CD4-positive, alpha-beta T cell treated with Interleukin-6 for 4 hours (primary cell): ENCODE measurements around the gene IRX2.

ENCODE experiments used
- DNase-seq: peaks from one replicate; pipeline ENCODE4 v3.0.0-alpha.2; 2020; ENCODE audit warnings: mixed read lengths

The IRX2 gene

GRCh38 chr5:2751592-2752021, at the start of gene IRX2:
Gene IRX2 (minus strand): TSS chr5:2751677. CDS start chr5:2751413, 264 bp downstream.
- DNase-seq = no peak

- no peak for DNase-seq
Observed at GRCh38 chr5:2800035-2800434, 48.6 kb upstream of the IRX2 start.

GRCh38 chr5:2797981-2798380, 46.5 kb upstream of the IRX2 start:
- no peak for DNase-seq

GRCh38 chr5:2797160-2797559, 45.7 kb upstream of the IRX2 start:
- no peak for DNase-seq

GRCh38 chr5:2783223-2783622, 31.7 kb upstream of the IRX2 start:
- no peak for DNase-seq

- DNase-seq = no peak
Observed at GRCh38 chr5:2782658-2783057, 31.2 kb upstream of the IRX2 start.

GRCh38 chr5:2780421-2781171, 29.1 kb upstream of the IRX2 start:
- DNase-seq = no peak

GRCh38 chr5:2779459-2779858, 28.0 kb upstream of the IRX2 start:
- DNase-seq = no peak

- DNase-seq = no peak
Observed at GRCh38 chr5:2776337-2777302, 25.1 kb upstream of the IRX2 start.

- no peak for DNase-seq
Observed at GRCh38 chr5:2773327-2773726, 21.9 kb upstream of the IRX2 start.

- no peak for DNase-seq
Observed at GRCh38 chr5:2767089-2767488, 15.6 kb upstream of the IRX2 start.

GRCh38 chr5:2764581-2764980, 13.1 kb upstream of the IRX2 start:
- DNase-seq = no peak

GRCh38 chr5:2763533-2763794, 12.0 kb upstream of the IRX2 start:
- DNase-seq = no peak

- DNase-seq = no peak
Observed at GRCh38 chr5:2762744-2763532, 11.5 kb upstream of the IRX2 start.

- DNase-seq = no peak
Observed at GRCh38 chr5:2761921-2762488, 10.5 kb upstream of the IRX2 start.

- no peak for DNase-seq
Observed at GRCh38 chr5:2759696-2760461, 8.4 kb upstream of the IRX2 start.

- DNase-seq = no peak
Observed at GRCh38 chr5:2759091-2759490, 7.6 kb upstream of the IRX2 start.

- no peak for DNase-seq
Observed at GRCh38 chr5:2758632-2759031, 7.2 kb upstream of the IRX2 start.

GRCh38 chr5:2757563-2758351, 6.3 kb upstream of the IRX2 start:
- DNase-seq = no peak

- DNase-seq = no peak
Observed at GRCh38 chr5:2756211-2757152, 5.0 kb upstream of the IRX2 start.
